HG02623 (cell line): ENCODE measurements around the gene NELL1.

Source experiments
- ATAC-seq: cut with Tn5 transposase; IDR thresholded peaks from one replicate; pipeline ENCODE4 v1.9.1; 2021; ENCODE audit warnings: moderate library complexity; ENCODE audit not compliant: unreplicated experiment

NELL1 gene

DNA sequence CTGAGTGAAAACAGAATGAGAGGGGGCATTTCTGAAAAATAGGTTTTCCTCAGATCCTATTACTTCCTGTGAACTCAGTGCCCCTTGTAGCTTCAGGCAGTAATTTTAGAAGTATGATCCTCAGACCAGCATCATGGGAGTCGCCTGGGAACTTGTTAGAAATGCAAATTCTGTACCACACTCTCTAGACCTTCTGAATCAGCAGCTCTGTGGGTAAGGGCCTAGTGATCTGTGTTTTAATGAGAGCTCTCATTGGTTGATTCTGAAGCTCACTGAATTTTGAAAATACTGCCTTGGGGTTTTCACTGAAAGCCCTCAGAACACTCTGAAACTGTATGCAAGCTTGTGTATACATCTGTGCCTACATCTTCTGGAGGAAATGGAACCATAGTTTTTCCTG is 876.3 kb downstream of the NELL1 start:
- ATAC-seq, result no peak

GRCh38 chr11:21546703-21547102 is 877.3 kb downstream of the NELL1 start:
- ATAC-seq, result no peak

DNA sequence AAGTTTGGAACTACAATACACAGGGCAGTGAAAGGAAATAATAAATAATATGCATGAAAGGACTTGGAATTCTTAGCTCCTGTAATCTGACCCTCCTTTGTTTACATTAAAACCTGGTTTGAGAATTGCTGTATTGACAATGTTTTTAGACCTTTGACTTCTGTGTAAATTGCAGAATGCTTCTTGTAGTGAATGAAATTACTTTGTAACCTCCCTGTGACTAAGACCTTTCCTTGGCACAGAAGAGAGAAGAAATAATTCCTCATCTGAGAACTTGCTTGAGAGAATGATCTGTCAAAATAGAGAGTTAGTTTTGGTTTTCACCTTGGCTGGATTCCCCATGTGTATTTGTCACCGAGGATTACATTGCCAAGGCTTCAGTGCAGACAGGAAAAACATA is 883.5 kb downstream of the NELL1 start:
- ATAC-seq, result no peak

DNA sequence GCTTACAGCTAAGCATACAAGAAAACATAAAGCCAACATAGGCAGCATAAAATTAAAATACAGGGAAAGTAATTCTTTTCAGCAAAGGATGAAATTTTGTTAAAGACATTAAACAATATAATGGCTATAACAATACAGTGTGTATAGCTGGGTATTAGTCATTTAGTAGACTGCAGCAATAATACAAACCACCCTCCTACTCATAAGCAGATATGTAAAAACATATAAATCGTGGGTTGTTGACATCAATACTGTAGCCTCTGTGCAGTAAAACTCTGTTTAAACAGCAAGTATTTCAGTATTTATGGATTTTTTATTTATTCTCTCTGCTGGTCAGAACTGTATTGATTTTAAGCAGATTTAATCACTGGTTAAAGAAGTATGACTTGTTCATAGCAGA is 884.4 kb downstream of the NELL1 start:
- ATAC-seq, result no peak

DNA sequence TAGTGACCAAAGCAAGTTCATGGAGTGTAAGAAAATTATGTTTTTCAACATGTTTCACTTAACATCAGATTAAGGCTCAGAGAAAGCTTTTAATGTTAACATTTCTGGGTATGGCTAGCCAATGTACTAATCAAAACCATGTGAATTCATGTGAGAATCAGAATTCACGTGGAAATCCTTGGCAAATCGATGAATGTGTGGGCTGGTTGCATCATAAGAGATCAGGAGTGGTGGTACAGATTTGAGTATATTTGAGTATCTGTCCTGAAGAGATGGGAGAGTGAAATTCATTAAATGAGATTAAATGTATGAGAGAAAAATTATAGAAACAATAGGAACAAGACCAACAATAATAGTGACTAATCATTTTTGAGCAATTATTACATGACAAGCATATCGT is 884.9 kb downstream of the NELL1 start:
- ATAC-seq, result no peak

- ATAC-seq, result no peak
Observed at GRCh38 chr11:21556926-21557325, 887.5 kb downstream of the NELL1 start.

DNA sequence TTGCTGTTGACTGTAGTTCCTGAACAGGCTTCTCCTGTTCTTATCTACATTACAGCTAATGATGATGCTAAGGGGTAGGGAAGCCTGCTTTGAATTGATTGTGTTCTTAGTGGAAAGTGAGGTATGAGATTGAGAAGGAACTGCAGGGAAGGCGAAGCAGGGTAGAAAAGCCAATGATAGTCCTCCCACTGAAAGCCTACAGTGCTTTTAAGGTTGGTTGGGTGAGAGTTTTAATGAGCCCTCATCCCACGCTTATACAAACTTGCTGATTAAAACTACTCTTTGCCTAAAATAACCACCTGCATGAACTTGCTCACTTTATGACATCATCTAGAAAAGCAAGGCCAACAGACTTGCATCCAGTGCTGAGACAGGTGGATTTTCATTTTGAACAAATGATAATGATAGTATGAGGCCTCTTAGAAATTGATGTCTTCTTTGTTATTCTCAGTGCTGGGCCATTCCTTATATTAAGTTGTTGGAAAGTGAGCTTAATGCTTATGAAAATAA is 891.1 kb downstream of the NELL1 start:
- ATAC-seq, result no peak

- no peak for ATAC-seq
Observed at GRCh38 chr11:21561581-21561980, 892.2 kb downstream of the NELL1 start.

DNA sequence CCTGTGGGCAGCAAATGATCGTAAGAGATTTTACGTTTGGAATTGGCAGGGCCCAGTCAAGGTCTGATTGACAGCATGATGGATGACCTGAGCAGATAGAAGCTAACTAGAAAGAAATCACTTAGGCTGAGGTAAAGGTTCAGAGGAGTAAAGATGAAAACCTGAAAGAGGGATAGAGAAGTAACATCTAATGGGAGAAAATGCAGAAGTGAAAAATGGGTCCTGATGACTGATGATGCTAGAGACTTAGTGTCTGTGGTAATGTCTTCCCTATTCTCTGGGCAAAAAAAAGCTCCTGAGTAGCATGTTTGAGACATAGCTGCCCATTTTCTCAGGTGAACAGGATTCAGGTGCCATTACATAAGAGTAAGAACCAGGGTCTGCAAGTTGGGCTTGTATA is 894.7 kb downstream of the NELL1 start:
- ATAC-seq, result no peak

- ATAC-seq, result no peak
Observed at GRCh38 chr11:21564833-21565682, 895.7 kb downstream of the NELL1 start.

DNA sequence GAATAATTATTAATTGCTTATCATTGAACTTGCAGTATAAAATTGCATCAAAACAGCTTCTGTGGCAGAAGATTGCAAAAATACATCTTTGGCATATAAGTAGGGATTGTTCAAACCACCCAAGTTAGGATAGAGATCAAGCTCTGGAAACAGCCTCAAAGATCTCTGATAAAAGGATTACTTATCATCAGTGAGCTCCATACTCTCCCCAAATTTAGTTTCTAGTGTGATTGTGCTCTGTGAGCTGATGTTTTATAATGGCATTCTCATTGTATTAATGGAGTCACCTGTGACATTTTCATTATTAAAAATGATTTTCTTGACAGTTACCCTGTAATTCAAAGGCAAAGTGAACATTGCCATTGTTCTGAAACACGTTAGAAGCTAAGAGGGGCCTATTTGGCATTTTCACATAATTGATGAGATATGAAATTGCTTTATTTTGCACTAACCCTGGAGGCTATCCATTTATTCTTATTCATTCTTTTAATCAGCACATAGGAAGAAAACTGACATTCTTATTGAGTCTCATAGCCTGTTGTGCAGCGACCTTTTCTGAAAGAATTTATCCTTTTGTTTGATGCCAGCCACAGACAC is 897.2 kb downstream of the NELL1 start:
- ATAC-seq, result no peak

- no peak for ATAC-seq
Observed at GRCh38 chr11:21567645-21568290, 898.4 kb downstream of the NELL1 start.

- ATAC-seq, result no peak
Observed at GRCh38 chr11:21572210-21572609, 902.8 kb downstream of the NELL1 start.

- no peak for ATAC-seq
Observed at GRCh38 chr11:21582791-21583190, 913.4 kb downstream of the NELL1 start.

DNA sequence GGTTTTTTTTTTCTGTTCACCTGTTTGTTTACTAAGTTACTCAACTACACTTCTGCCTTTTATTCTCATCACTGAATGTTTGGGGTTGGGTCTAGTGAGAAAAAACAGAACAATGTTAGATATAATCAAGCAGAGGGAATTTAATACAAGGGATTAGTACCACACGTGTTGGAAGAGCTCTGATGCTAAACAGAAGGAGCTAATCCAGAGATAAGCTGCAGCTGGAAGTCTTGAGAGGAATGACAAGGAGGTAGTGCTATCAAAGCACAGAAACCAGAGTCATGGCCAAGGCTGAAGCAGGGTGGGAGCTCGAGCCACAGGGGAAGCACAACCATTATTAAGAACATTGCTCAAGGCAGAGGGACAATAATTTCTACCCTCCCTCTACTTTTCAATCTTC is 919.4 kb downstream of the NELL1 start:
- no peak for ATAC-seq

- no peak for ATAC-seq
Observed at GRCh38 chr11:21602699-21603098, 933.3 kb downstream of the NELL1 start.

DNA sequence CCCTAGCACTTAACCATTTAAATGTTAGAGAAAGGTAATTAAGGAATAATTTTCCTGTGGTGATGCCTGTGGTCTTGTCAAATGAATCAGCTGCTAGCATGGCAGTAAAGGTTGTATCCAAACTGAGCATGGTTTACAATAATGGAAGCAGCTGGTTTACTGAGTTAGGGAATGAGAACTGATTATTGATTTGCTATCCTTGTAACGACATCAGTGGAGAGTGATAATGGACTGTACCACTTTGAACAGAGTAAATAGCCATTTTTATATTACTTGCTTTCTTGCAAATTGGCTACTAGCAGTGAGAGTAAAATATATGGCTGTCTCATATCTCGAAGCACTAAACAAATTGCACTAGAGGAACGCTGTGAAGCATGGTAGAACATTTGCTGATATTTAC is 934.5 kb downstream of the NELL1 start:
- ATAC-seq, result no peak

GRCh38 chr11:21604564-21604963 is 935.2 kb downstream of the NELL1 start:
- no peak for ATAC-seq

DNA sequence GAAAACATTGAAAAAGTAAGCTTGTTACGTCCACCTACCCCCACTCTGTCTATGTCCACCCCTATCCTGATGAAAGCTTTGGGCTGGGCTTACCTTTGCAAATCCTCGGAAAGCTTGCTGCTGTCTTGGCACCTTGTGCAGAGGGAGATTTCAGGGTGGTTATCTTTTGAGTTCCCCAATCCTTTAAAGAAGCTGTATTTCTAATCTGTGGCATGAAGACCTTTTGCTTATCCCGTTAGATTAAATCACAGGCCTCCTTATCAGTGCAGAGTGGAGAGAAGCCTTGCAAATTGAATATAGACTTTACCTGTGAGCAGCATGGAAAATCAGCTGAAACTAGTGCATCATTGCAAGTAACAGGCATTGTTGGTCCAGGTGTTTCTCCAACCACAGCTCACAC is 942.9 kb downstream of the NELL1 start:
- ATAC-seq, result no peak

- no peak for ATAC-seq
Observed at GRCh38 chr11:21614961-21615360, 945.6 kb downstream of the NELL1 start.

- ATAC-seq, result no peak
Observed at GRCh38 chr11:21615955-21616371, 946.6 kb downstream of the NELL1 start.

- no peak for ATAC-seq
Observed at GRCh38 chr11:21622566-21622965, 953.2 kb downstream of the NELL1 start.
